Measurements from ENCODE around the gene ECT2L.

ECT2L gene

DNA sequence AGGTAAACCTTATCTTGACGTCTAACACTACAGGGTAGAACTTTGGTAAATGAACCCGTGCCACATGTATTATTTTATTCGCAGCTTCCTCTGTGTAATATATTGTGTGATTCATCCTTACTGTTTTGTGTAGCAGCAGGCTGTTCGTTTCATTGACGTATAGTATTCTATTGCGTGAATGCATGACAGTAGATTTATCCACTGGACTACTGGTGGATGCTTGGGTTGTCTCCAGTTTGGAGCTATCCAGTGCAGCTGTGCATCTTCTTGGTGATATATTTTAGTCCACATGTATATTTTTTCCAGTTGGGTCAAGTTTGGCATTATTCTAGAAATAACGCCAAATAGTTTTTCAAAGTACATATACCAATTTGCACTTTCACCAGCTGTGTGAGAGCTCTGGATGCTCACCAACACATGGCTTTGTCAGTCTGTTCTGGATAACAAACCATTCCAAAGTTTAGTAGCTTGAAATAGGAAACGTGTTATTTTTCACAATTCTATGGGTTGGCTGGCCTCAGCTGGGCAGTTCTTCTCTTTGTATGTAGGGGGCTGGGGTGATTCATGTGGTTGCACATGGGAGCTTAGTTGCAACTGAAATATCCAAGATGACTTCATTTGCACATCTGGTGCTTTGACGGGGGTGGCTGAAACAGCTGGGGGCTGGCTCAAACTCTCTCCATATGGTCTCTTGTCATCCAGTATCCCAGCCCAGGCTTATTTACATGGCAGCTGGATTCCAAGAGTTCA lies 9.3 kb downstream of the ECT2L start:
- no peak for DNase-seq

DNA sequence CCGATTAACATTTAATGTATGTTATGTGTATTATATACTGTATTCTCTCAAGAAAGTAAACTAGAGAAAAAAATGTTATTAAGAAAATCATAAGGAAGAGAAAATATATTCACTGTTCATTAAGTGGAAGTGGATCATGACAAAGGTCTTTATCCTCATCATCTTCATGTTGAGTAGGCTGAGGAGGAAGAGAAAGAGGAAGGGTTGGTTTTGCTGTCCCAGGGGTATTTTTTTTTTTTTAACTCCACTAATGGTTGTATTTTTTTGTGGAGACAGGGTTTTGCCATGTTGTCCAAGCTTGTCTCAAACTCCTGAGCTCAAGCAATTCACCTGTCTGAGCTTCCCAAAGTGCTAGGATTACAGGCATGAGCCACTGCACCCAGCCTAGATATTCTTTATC lies 11.0 kb downstream of the ECT2L start:
- DNase-seq, result no peak

DNA sequence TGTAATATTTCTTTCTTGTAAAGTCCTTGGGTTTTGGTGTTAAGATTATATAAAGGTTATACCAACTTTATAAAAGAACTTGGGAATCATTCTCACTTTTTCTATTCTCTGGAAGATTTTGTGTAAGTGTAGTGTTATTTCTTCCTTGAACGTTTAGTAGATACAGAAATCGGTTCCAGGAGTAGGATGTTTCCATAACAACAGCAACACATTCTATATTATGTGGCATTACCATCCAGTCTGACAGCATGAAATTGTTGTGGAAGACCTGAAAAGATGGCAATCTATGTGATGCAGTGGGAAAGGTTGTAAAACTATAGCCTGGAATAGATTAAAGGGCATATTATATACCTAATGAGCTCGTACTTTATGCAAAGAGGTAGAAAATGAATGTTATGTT lies 13.8 kb downstream of the ECT2L start:
- DNase-seq, result no peak

DNA sequence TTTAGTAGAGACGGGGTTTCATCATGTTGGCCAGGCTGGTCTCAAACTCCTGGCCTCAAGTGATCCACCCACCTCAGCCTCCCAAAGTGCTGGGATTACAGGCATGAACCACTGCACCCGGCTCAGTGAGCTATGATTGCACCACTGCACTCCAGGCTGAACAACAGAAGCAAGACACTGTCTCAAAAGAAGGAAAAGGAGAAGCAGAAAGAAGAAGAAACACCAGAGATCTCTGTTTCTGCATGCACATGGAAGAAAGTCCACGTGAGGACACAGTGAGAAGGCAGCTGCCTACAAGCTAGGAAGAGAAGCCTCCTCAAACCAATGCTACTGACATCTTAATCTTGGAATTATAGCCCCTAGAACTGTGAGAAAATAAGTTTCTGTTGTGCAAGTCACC lies 16.0 kb downstream of the ECT2L start:
- peak in 1 of 51 donors; percentile 4 for DNase-seq

- no peak for DNase-seq
Observed at GRCh38 chr6:138814179-138814834, 18.4 kb downstream of the ECT2L start.

- DNase-seq, result no peak
Observed at GRCh38 chr6:138815221-138815620, 19.3 kb downstream of the ECT2L start.

DNA sequence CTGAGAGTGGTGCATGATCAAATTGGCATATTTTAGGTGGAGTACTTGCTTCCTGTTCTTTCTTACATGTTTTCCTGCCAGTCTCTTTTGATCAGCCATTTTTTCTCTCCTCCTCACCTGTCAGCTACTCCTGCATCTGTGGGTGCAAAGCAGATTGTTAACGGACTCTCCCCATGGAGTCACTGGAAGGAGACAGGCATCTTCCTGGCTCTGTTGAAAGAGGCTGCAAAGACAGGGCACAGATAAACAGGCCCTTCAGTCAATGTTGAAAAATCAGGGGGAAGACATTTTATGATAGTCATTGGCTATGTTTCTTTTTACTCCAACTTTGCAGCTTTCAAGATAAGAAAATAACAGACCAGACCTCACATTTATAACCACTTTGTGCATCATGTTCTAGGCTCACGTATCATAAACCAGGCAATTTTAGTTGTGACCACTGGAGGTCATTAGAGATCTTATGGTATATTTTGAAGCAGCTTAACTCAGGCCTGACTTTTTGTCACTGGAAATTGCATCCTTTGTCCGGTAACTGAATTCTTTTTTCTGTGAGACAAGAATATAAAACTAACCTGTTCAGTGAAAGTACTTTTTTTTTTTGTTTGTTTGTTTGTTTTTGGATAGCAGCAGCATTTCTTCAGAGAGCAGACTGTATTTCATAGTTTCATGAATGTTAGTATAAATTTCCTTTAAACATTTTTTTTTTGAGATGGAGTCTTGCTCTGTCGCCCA lies 20.1 kb downstream of the ECT2L start:
- peak in 2 of 51 donors; percentile 6 to 41 for DNase-seq

DNA sequence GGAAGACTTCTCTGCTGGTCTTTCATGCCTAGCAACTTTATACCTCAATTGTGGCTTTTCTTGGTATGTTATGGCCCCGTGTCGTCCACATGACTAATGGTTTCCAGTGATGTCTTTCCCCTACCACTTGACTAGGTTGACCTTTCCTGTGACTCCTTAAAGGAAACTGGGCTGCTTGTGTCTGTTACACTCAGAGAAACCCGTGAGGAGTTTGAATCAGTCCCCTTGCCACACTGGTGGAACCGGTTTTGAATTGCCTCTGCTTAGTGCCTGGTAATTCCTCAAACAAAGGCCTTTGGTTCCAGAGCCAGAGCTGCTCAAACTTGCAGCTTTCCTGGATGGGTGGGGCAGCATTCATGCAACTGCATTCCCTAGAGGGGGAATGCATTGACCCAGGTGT lies 21.9 kb downstream of the ECT2L start:
- no peak for DNase-seq

DNA sequence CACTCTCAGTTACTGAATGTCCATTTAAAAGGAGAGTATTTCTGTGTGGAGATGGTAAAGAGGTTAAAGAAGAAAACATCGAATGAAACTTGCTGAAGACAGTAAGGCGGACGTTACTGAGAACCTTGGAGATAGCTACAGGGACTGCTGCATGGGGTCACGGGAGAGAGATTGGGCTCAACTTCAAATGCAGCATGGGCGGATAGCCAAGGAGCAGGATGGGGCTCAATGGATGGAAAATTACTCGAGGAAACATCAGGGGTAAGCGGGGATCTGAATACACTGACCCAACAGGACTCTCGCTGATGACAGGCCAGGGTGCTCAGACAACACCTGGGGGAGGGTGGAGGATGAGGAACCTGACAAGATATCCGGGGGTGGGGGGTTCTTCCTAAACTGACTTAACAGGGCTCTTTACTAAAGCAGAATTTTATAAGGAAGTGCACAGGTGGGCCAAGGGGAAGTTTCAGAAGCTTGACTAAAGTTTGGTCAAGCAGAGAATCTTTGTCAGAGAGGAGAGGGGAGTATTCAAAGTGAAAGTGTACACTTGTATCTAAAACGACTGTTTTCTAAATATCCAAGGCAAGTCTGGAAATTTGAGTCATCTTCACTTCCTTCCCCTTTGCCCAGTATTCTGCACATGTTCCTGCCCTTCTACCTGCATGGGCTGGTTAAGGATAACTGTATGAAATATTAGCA lies 22.8 kb downstream of the ECT2L start:
- no peak for DNase-seq

- no peak for DNase-seq
Observed at GRCh38 chr6:138821519-138821918, 25.6 kb downstream of the ECT2L start.

- no peak for DNase-seq
Observed at GRCh38 chr6:138824482-138825144, 28.7 kb downstream of the ECT2L start.

DNA sequence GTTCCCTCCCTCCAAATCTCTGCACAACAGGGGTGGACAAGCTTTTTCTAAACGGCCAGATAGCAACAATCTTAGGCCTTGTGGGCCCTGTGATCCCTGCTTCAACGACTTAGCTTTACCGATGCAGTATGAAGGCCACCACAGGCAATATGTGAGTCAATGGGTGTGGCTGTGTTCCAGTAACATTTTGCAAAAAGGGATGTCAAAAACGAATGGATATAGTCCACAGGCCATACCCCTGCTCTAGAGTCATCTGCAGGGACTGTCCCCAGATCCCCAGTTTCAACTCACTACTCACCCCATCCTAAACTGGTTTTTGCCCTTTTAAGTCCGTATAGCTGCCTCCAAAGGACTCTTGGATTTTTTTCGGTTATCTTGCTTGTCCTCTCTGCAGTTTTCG lies 34.4 kb downstream of the ECT2L start:
- DNase-seq, result no peak

DNA sequence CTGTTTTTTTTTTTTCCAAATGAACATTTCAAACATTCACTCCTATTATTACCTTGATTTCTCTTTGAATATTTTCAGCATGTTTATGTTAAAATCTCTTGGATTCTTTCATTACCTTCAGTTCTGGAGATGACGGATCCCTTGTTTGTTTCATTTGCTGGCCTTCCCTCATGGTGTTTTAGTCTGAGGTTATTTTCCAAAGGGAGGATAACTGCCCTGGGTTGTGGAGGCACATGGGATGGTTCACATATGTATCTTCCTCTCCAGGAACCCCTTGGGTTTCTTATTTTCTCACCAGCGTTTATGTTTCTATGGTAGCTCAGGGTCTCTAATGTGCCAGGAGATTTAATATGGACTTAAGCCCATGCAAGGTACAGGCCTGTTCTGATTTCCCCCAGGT lies 36.3 kb downstream of the ECT2L start:
- no peak for DNase-seq

- DNase-seq, result peak in 13 of 51 donors; percentile 2 to 61 (median 9)
Observed at GRCh38 chr6:138833816-138834539, 38.1 kb downstream of the ECT2L start.

- no peak for DNase-seq
Observed at GRCh38 chr6:138837246-138837645, 41.4 kb downstream of the ECT2L start.

DNA sequence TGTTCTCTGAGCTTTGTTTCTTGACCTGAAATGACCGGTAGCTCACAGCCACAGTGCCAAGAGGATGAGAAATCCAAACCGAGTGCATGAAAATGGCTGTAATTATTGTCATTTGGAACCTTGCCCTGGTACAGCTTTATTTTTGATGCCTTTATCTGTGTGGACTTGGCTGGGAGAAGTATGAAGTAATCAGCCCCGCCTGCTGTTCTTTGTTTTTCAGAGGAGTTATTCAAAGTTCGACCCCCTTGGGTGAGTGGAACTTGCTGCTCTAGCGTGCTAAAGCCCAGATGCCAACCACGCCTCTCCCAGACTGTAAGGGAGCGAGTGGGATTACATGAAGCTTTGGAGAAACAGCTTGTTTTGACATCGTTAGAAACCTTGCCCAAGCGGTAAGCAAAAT lies 48.3 kb downstream of the ECT2L start:
- peak in 8 of 51 donors; percentile 2 to 40 (median 8) for DNase-seq

DNA sequence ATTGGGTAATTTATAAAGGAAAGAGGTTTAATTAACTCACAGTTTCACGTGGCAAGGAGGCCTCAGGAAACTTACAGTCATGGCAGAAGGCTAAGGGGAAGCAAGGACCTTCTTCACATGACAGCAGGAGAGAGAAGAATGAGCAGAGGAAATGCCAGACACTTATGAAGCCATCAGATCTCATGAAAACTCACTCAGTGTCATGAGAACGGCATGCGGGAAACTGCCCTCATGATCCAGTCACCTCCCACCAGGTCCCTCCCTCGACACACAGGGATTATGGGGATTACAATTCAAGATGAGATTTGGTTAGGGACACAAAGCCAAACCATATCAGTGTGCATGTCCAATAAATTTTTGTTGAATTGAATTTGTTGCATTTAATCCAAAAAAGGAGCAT lies 52.0 kb downstream of the ECT2L start:
- no peak for DNase-seq

GRCh38 chr6:138848461-138848860 lies 52.6 kb downstream of the ECT2L start:
- no peak for DNase-seq

GRCh38 chr6:138849791-138850190 lies 53.9 kb downstream of the ECT2L start:
- DNase-seq, result no peak

GRCh38 chr6:138856654-138857053 lies 60.8 kb downstream of the ECT2L start:
- no peak for DNase-seq

- no peak for DNase-seq
Observed at GRCh38 chr6:138857775-138858174, 61.9 kb downstream of the ECT2L start.

Measured in hypothalamus (tissue), 51 donors.